Endothelial cell (in vitro differentiated cells): ENCODE measurements around the gene DARS2. TPM values are rescaled to one million over a fixed set of nuclear protein-coding genes. Genes with fewer than 3 reads are reported as not detected.

Experiments
- DNase-seq: peaks from one replicate; pipeline ENCODE4 v3.0.0; 2021; ENCODE audit warnings: low spot score
- H3K27ac Mint-ChIP-seq: one replicate; pipeline ENCODE4 v1.8.0; 2021; ENCODE audit warnings: mixed read lengths, inconsistent platforms; ENCODE audit not compliant: unreplicated experiment
- H3K27me3 Mint-ChIP-seq: one replicate; pipeline ENCODE4 v1.8.0; 2021; ENCODE audit warnings: mild to moderate bottlenecking, moderate library complexity, mixed read lengths, inconsistent platforms; ENCODE audit not compliant: unreplicated experiment
- H3K36me3 Mint-ChIP-seq: one replicate; pipeline ENCODE4 v1.8.0; 2021; ENCODE audit warnings: mild to moderate bottlenecking, low read depth, mixed read lengths, inconsistent platforms; ENCODE audit not compliant: unreplicated experiment
- H3K4me1 Mint-ChIP-seq: one replicate; pipeline ENCODE4 v1.8.0; 2021; ENCODE audit warnings: mild to moderate bottlenecking, mixed read lengths, inconsistent platforms; ENCODE audit not compliant: unreplicated experiment
- H3K4me3 Mint-ChIP-seq: one replicate; pipeline ENCODE4 v1.8.0; 2021; ENCODE audit warnings: mild to moderate bottlenecking, mixed read lengths, inconsistent platforms; ENCODE audit not compliant: unreplicated experiment
- H3K9me3 Mint-ChIP-seq: one replicate; pipeline ENCODE4 v1.8.0; 2021; ENCODE audit warnings: mixed read lengths, inconsistent platforms; ENCODE audit not compliant: unreplicated experiment
- total RNA-seq: library from RNA; stranded (reverse); fragmentation: NEBNext Ultra II Directional; extraction: Animal tissue kit (Norgen Biotek cat#: 25700); gene quantifications from one replicate; pipeline ENCODE4 v1.2.1, GENCODE V29; 2021; ENCODE audit not compliant: unreplicated experiment
- TF ChIP-seq, protein P1 (sequence below): fragments of 200-600 bp; sonication (generic); IDR thresholded peaks from one replicate; pipeline ENCODE4 v1.5.0; 2021; ENCODE audit warnings: antibody characterized with exemption; ENCODE audit not compliant: unreplicated experiment

The DARS2 gene
- total RNA-seq, 1 donor from 2014 or later = 18.7 TPM

DNA sequence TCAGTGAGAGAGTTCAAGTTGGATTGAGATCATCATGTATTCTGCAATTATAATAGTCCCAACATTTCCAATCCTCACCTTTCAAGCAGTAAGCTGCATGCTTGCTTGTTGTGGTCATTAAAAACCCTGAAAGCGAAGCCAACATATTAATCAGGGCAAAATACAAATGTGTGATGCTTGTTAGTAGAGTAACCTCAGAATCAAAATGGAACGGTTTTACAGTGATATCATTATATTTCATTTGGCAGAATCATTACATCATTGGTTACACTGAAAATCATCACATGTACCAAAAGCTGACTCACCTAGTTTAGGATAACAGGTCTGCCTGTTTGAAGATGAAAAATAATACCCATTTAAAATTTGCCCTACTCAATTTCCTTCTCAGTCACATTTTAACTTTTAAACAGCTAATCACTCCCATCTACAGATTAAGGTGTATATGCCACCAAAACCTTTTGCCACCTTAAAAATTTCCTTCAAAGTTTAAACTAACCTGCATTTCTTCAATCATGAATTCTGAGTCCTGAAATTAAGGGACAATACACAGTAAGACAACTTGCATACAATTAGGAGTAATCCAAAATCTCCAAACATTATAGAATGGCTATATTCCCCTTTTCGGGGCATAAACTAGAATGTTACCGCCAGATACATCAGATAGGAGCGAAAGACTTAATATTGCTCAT is 39.9 kb downstream of the DARS2 start:
- Mint-ChIP-seq H3K27me3 (peaks cover 11% of the 10 kb centered on the region), H3K36me3 (peaks cover 38% of the 10 kb centered on the region), H3K4me1 (peaks cover 33% of the 10 kb centered on the region), H3K9me3 (no peaks in the 10 kb centered on the region), H3K4me3 (peak overlapping the region; percentile 69), H3K27ac (peak overlapping the region; percentile 36)
- no peak for DNase-seq
- TF ChIP-seq, protein P1, sequence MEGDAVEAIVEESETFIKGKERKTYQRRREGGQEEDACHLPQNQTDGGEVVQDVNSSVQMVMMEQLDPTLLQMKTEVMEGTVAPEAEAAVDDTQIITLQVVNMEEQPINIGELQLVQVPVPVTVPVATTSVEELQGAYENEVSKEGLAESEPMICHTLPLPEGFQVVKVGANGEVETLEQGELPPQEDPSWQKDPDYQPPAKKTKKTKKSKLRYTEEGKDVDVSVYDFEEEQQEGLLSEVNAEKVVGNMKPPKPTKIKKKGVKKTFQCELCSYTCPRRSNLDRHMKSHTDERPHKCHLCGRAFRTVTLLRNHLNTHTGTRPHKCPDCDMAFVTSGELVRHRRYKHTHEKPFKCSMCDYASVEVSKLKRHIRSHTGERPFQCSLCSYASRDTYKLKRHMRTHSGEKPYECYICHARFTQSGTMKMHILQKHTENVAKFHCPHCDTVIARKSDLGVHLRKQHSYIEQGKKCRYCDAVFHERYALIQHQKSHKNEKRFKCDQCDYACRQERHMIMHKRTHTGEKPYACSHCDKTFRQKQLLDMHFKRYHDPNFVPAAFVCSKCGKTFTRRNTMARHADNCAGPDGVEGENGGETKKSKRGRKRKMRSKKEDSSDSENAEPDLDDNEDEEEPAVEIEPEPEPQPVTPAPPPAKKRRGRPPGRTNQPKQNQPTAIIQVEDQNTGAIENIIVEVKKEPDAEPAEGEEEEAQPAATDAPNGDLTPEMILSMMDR = no peak

DNA sequence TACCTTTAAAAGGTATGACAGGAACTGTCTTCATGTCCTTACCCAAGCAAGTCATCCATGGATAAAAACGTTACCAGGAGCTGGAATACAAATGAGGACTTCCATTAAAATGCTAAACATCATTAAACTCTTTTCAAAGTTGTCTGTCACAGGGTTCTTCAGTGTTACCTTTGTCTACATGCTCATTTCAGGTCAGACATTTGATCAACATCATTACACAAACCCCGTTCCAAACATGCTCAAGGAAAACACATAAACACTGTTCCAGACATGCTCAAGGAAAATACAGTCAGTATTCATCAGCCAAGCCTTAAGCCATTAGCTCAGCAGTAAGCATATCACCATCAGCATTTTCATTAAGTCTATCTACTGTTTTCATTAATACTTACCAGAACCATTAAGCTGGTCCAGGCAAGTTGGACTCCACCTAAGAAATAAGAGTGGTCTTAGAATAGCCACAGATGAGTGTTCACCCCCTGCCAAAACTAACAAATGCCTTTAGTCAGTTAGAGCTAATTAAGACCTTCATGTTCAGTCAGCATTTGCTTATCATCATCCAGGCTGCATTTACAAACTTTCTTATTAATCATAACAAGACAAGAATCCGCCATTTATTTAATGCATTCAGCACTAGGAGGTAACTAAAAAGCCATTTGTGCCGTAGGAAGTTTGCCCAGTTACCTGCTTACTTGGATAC is 41.1 kb downstream of the DARS2 start:
- Mint-ChIP-seq H3K9me3 (no peaks in the 10 kb centered on the region), H3K4me3 (peak overlapping the region; percentile 96), H3K4me1 (peaks cover 36% of the 10 kb centered on the region), H3K27ac (peak overlapping the region; percentile 85), H3K36me3 (peaks cover 34% of the 10 kb centered on the region), H3K27me3 (peaks cover 13% of the 10 kb centered on the region)
- TF ChIP-seq, protein P1 = no peak
- no peak for DNase-seq

DNA sequence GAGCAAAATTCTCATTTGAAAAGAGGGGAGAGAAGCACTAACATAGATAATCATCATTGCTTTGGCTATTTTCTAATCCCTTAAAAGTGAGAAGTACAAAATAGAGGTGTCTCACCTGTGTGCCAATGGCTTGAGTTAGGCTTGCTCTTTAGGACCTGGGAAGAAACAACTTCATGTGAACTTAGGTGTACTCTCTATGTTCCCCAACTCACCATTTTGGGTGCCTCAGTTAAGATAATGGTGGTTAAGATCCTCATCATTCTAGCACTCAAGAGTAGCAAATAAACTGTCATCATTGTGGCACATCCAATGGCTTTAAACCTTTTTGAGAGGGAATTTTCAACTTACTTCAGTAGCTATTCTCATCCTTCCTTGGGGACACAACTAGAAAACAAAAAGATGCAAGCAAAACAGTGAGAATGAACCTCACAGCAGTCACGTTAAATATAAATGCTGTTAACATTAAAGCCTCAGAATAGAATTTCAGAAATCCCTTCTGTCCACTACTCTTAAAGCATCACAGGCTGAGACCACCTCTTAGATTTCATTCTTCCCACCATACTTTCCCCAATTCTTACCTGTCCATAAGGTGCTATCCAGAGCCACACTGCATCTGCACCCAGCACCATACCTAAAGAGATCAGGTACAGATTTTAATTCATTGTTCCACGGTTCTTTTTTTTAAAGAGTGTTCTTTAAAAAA is 42.1 kb downstream of the DARS2 start:
- H3K36me3 Mint-ChIP-seq = peaks cover 39% of the 10 kb centered on the region
- peak overlapping the region; percentile 89 for H3K27ac Mint-ChIP-seq
- H3K27me3 Mint-ChIP-seq = peaks cover 13% of the 10 kb centered on the region
- TF ChIP-seq, protein P1 = no peak
- no peaks in the 10 kb centered on the region for H3K9me3 Mint-ChIP-seq
- DNase-seq = no peak
- H3K4me3 Mint-ChIP-seq = peak overlapping the region; percentile 96
- peaks cover 40% of the 10 kb centered on the region for H3K4me1 Mint-ChIP-seq

DNA sequence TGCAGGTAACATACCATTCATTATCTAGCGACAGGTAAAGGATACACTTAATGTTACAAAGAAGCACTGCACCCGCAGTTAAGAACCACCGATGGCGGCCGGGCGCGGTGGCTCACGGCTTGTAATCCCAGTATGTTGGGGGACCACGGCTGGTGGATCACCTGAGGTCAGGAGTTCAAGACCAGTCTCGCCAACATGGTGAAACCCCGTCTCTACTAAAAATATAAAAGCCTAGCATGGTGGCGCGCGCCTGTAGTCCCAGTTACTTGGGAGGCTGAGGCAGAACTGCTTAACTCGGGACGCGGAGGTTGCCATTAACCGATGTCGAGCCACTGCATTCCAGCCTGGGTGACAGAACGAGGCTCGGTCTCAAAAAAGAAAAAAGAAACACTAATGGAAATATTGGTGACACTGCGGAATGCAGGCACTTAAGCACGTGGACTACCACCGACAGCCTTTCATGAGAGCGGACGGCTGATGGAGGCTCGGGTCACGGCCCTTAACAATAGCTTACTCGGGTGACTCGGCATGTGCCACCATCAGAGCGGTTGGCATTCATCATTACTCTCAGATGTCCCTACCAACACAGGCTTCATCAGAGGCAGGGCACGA is 42.8 kb downstream of the DARS2 start:
- H3K36me3 Mint-ChIP-seq = peaks cover 34% of the 10 kb centered on the region

More for the DNA sequence above, 42.8 kb downstream of the DARS2 start:
- peaks cover 41% of the 10 kb centered on the region for H3K4me1 Mint-ChIP-seq
- H3K27ac Mint-ChIP-seq = peak overlapping the region; percentile 89
- peaks cover 14% of the 10 kb centered on the region for H3K27me3 Mint-ChIP-seq
- TF ChIP-seq, protein P1 = no peak
- peak overlapping the region; percentile 96 for H3K4me3 Mint-ChIP-seq
- peak; percentile 29 for DNase-seq
- H3K9me3 Mint-ChIP-seq = no peaks in the 10 kb centered on the region
